Measurements from ENCODE around the gene CAPN11.
"Not testable (repeated sequence)": the region's sequence is repeated elsewhere in the genome, so short reads cannot be mapped to it uniquely, and the experiment has no call there.

The CAPN11 gene

DNA sequence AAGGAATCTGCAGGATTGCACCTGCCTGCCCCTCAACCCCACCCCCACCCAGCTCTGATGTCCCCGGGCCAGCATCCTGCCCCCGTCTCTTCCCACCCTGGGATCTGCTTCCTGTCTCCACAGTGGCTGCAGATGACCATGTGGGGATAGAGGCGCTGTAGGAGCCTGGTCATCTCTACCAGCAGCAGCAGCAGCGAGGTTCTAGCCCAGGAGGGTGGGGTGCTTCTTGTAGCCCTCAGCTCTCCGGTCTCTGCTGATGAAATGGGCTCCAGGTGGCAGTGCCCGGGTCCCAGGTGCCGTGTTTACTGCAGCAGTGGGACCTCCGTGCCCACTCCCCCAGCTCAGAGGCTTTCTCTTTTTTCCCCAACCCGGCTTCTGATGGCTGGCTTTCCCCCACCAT is 25.2 kb downstream of the CAPN11 start:
- DNase-seq = no peak

GRCh38 chr6:44185356-44185755 is 26.7 kb downstream of the CAPN11 start:
- DNase-seq = not testable (repeated sequence)

GRCh38 chr6:44185953-44186634 is 27.5 kb downstream of the CAPN11 start:
- no peak for DNase-seq

- DNase-seq = no peak
These were observed 28.0 kb downstream of the CAPN11 start for GRCh38 chr6:44186635-44187025.

DNA sequence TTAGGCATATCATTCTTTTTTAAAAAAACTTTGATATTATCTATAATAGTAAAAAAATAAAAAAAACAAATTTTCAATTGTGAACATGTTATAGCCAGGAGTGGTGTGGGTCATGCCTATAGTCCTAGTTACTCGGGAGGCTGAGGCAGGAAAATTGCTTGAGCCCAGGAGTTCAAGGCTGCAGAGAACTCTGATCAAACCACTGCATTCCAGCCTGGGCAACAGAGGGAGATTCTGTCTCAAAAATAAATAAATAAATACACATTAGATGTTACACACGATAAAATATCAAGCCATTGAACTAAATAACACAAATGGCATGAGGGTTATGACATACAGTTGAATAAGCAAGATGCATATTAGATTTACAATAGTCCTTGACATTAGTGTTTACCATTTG is 30.2 kb downstream of the CAPN11 start:
- DNase-seq = no peak

DNA sequence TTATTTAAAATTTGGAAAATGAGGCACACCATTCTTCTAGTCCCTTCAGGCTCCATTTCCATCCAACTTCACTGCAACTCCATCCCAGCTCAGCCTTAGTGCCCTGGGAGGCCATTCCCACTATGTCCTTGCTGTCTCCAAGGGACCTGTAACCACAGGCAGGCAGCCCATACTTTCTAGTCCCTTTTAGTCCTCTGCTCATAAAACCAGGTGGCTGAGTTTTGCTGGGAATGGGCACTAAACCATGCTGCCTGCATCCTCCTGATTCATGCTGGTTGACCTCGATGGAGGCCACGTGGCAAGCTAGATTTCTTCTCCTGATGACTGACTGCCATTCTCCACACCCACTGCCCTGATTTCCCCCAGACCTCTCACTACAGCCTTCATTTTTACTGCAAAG is 30.6 kb downstream of the CAPN11 start:
- no peak for DNase-seq

DNA sequence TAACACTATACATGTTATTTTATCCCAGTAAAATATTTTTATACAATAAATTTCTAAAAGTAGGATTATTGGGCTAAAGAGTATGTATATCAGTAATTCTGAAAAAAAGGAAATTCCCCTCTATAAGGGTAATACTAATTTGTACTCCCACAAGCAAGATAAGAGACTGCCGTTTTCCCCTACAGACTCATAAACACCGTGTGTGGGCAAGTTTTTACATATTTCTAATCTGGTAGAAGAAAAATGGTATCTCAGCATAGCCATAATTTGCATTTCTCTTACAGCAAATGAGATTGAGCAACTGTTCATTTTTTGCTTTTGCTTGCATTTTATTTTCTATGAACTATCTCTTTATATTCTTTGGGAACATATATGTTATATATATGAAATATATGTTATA is 32.1 kb downstream of the CAPN11 start:
- no peak for DNase-seq

GRCh38 chr6:44192428-44193041 is 33.9 kb downstream of the CAPN11 start:
- no peak for DNase-seq

- DNase-seq = no peak
These were observed 34.8 kb downstream of the CAPN11 start for GRCh38 chr6:44193307-44193910.

DNA sequence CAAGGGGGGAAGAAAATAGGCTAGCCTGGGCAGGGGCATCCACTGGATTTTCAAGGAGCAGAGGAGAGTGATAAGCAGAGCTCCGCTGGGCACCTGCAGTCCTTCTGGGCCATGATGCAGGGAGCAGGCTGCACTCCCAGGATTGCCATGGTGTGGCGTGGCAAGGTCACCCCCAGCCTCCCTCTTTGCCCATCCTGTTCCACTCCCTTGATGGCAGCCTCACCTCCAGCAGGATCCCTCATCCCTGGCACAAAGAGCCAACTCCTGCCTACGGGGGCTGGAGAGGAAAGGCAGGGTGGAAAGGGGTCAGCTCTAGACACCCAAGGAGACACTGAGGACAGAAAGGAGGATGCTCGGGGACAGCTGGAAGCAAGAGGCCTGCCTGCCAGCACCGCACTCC is 35.7 kb downstream of the CAPN11 start:
- no peak for DNase-seq

DNA sequence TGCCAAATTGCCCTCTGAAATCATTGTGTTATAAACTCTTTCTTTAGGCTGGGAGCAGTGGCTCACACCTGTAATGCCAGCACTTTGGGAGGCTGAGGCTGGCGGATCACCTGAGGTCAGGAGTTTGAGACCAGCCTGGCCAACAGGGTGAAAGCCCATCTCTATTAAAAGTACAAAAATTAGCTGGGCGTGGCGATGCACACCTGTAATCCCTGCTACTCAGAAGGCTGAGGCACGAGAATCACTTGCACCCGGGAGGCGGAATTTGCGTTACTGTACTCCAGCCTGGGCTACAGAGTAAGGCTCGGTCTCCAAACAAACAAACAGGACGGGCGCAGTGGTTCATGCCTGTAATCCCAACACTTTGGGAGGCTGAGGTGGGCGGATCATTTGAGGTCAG is 37.7 kb downstream of the CAPN11 start:
- not testable (repeated sequence) for DNase-seq

DNA sequence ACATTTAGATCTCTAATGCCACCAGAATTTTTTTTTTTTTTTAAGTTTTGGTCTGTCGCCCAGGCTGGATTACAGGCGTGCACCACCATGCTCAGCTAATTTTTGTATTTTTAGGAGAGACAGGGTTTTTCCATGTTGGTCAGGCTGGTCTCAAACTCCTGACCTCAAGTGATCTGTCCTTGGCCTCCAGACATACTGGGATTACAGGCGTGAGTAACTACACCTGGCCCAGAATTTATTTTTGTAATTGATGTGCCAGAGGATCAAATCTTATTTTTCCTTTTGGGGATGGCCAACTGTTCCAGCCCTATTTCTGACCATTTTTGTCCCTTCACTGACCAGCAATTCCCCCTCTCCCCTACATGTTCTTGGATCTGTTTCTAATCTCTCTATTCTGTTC is 40.1 kb downstream of the CAPN11 start:
- no peak for DNase-seq

DNA sequence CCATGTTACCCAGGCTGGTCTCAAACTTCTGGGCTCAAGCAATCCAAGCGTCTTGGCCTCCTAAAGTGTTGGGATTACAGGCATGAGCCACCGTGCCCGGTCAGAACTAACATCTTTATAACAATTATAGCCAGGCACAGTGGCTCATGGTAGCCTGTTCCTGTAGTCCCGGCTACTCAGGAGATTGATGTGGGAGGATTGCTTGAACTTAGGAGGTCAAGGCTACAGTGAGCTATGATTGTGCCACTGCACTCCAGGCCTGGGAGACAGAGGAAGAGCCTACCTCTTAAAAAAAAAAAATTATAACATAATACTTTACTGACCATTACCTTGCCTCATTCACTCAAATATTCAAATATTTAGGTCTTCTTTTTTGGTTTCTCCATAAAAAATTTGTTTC is 41.3 kb downstream of the CAPN11 start:
- DNase-seq = no peak

DNA sequence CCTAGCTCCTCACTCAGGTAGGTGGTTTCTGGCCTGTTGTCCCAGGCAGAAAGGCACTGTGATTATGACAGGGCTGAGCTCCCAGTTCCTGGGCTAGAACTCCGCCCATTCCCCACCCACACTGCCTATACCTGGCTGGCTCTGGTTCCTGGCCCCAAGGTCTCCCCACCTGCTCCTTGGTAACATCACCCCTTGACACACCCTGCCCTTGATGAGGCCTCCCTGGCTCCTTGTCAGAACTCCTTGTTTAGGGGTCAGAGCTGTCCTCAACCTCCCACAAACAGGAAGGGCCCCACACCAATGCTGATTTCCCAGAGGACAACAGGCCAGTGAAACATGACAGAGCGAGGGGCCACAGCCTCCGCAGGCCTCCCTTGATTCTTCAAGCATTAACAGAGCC is 42.6 kb downstream of the CAPN11 start:
- no peak for DNase-seq

- DNase-seq = no peak
These were observed 43.2 kb downstream of the CAPN11 start for GRCh38 chr6:44201638-44202303.

GRCh38 chr6:44202332-44202971 is 43.8 kb downstream of the CAPN11 start:
- no peak for DNase-seq

- no peak for DNase-seq
These were observed 44.5 kb downstream of the CAPN11 start for GRCh38 chr6:44202972-44203750.

GRCh38 chr6:44203955-44204354 is 45.3 kb downstream of the CAPN11 start:
- DNase-seq = no peak

DNA sequence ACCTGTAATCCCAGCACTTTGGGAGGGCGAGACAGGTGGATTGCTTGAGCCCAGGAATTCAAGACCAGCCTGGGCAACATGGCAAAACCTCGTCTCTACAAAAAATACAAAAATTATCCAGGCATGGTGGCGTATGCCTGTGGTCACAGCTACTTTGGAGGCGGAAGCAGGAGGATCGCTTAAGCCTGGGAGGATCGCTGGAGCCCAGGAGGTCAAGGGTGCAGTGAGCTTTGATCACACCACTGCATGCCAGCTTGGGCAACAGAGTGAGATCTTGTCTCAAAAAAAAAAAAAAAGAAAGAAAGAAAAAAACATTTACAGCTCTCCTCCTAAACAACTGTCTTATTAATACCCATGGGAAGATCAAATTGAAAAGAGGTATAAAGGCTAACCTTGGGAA is 49.3 kb downstream of the CAPN11 start:
- no peak for DNase-seq

DNA sequence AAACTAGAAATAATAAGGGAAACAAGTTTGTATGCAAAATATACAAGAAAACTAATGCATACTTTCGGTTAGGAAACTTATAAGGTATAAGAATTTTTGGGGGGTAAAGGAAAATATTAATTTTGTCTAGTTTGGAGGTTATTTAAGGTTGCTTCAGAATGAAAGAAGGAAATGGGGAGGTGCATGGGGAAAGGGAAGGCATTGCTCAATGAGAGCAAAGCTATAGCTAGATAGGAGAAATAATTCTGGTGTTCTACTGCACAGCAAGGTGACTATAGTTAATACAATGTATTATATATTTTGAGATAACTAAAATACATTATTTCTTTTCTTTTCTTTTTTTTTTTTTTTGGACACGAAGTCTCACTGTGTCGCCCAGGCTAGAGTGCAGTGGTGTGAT is 52.7 kb downstream of the CAPN11 start:
- no peak for DNase-seq

DNA sequence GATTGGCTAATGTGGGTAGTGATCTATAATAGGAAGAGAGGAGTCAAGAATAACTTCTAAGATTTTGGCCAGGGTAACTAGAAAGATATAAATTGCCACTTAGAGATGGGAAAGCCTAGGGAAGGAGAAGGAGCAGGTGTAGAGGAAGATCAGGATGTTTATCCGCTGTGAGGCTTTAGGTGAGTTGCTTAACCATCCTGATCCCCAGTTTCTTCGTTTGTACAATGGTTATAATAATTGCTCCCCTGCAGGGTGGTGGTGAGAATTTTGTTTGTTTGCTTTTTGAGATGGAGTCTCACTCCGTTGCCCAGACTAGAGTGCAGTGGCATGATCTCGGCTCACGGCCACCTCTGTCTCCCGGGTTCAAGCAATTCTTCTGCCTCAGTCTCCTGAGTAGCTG is 55.7 kb downstream of the CAPN11 start:
- no peak for DNase-seq

- DNase-seq = no peak
These were observed 58.2 kb downstream of the CAPN11 start, which contains the start of gene MYMX for GRCh38 chr6:44216677-44217331. MYMX (plus strand) TSS chr6:44216926; CDS start chr6:44217472, 546 bp downstream.

Data from CD4-positive, alpha-beta T cell treated with Interleukin-12 subunit alpha and Interleukin-12 subunit beta, for 1 hour (primary cell).